GM21360 (cell line): ENCODE data around the gene B2M.
"Not testable (repeated sequence)": the region's sequence is repeated elsewhere in the genome, so short reads cannot be mapped to it uniquely, and the experiment has no call there.

ENCODE experiments used
- ATAC-seq: cut with Tn5 transposase; IDR thresholded peaks from one replicate; pipeline ENCODE4 v1.9.1; 2021; ENCODE audit warnings: mild to moderate bottlenecking, moderate library complexity; ENCODE audit not compliant: unreplicated experiment

B2M gene

GRCh38 chr15:44711096-44711742, at the start of gene B2M, which contains the start of gene PATL2:
B2M (plus strand) TSS chr15:44711517; CDS start chr15:44711547, 30 bp downstream.
PATL2 (minus strand) TSS chr15:44711323; CDS start chr15:44676490, 34,833 bp downstream.
- peak; percentile 76 for ATAC-seq

- no peak for ATAC-seq
These were observed 49.7 kb upstream of the B2M start for GRCh38 chr15:44661576-44661975.

- ATAC-seq: peak; percentile 47
These were observed 48.6 kb upstream of the B2M start for GRCh38 chr15:44662478-44663409.

DNA sequence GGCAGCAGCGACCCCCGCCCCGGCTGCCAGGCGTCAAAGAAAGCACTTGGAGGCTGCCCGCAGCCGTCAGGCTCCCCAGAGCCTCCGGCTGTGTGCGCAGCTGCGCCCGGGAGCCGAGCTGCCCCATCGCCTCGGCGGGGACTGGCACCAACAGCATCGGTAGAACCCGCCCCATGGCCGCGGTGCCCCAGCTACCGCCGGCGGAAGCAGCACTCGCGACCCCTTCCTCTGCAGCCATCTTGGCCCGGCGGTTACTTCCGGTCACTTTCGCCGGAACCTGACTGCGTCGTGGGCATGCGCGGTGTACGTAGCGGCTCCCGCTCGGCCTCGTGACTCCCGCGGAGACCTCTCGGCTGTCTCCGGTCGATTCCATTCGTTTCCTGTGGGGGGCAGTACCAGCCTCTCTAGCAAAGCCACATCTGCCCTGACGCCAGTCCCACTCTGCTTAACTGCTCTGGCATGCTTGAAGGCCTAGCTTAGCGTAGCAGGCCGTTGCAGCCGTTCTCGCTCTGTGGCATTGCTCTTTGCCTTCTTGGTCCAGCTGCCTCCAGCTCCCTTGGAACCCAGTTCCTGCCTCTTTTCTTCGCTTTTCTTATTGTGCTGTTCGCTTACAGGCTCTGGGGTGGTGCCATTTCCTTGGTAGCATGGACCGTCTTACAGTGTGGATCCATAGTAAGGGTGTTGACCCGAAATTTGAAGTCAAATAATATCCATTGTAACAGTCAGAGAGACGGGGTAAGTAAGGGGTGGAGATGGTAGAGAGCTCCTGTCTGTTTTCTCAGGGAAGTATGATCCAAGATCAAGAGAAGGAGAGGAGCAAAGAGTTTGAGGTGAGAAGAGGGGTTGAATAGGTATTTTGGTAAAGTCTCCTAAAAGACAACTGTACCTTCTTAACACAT, 47.7 kb upstream of the B2M start, which contains the start of gene SPG11:
TSS of gene SPG11 (minus strand) at position 253 of the 899 bp plus-strand sequence. CDS start at position 238, 15 bp downstream.
- ATAC-seq: peak; percentile 60

GRCh38 chr15:44666210-44667038, 44.9 kb upstream of the B2M start:
- no peak for ATAC-seq

- ATAC-seq: no peak
These were observed 44.3 kb upstream of the B2M start for GRCh38 chr15:44667039-44667360.

DNA sequence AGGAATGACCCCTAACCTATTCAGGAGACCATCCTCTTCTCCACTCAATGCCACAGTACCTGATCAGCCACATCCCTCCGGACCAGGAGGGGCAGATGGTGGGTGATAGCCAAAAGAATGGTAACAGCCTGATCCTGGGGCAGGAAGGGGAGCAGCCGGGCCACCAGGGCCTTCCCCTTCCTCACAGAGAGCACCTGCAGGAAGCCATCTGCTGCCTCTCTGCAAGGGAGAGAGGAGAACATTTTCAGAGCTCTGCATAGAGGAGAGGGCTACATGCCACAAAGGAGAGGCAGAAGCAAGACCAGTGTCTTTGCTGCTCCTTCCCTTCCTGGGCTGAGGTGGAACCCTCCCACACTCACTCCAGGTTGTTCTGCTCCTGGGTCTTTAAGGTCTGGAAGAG, 42.4 kb upstream of the B2M start:
- no peak for ATAC-seq

GRCh38 chr15:44670087-44670950, 41.0 kb upstream of the B2M start:
- no peak for ATAC-seq

DNA sequence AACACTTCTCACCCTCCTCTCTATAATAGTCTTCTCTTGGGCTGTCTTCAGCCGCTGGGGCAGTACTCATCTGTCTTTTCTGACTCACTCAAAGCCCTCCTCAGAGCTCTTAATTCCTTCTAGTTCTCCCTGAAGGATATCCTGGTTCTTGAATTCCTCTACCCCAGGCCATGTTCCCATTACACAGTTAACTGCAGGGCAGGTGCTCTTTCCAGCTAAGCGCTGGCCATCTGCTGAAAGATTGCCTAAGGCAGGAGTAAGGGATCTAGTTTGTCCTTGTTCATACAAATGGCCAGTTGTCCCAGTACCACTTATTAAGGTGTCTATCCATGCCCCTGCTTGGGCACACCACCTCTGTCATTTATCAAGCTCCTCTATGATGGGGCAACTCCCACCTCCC, 37.7 kb upstream of the B2M start:
- no peak for ATAC-seq

- no peak for ATAC-seq
These were observed 35.4 kb upstream of the B2M start for GRCh38 chr15:44675911-44676310.

DNA sequence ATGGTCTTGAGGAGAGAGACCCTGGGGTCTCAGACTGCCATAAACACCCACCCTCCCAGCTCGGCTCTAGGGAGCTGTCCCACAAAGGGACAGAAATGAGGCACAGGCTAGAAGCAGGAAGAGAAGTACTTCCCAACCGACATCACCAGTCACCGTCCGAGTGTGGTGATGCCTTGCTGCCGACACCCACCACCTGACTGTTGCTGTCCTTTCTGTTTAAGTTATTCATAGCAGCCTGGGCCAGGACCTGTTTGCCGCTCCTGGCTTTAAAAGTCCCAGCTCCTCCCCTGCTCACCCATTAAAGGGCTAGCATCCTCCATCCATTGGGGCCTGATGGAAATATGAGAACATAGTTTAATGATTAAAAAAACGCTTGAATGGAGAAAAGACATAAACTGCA, 34.6 kb upstream of the B2M start:
- no peak for ATAC-seq

- ATAC-seq: no peak
These were observed 29.1 kb upstream of the B2M start for GRCh38 chr15:44682211-44682610.

GRCh38 chr15:44682809-44683682, 28.3 kb upstream of the B2M start:
- ATAC-seq: not testable (repeated sequence)

- ATAC-seq: not testable (repeated sequence)
These were observed 22.0 kb upstream of the B2M start for GRCh38 chr15:44689318-44689717.

DNA sequence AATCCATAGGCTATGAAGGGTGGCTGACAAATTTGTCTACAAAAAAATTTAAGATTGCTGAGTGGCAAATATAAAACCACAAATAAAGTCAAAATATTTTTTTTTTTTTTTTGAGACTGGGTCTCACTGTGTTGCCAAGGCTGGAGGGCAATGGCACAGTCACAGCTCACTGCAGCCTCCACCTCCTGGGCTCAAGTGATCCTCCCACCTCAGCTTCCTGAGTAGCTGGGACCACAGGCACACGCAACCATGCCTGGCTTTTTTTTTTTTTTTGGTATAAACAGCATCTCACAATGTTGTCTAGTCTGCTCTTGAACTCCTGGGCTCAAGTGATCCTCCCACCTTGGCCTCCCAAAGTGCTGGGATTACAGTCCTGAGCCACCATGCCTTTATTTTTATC, 21.1 kb upstream of the B2M start:
- ATAC-seq: not testable (repeated sequence)

DNA sequence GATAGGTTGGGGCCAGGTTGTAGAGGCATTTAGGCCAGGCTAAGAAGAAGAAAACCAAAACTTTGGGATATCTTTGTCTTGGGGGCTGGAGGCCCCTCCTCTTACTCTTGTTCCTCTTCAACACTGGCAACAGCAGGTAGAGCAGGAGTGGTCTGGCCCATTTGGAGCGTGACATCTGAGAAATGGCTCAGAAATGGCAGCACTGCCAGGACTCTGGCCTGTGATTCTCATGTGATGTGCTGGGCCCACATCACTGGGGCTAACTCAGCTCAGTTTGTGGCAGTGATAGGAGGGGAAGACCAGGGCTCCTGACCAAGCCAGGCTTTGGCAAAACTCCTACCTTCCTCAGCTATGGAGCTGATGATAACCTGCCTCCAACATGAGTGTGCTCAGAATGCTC, 18.7 kb upstream of the B2M start:
- no peak for ATAC-seq

DNA sequence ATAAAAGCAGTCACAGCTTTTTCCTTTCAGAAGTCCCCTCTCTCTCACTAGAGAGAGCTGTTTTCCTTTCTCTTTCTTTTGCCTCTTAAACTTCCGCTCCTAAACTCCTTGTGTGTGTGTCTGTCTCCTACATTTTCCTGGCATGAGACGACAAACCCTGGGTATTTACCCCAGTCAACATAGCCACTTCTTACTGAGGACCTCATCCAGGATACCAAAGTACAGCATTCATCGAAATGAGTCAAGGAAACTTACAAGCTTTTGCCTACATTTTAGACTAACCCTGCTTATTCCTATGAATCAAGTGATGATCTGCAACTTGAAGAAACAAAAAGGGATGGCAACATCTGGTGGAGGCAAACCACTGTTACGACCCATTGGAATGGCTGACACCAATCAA, 16.9 kb upstream of the B2M start:
- no peak for ATAC-seq

DNA sequence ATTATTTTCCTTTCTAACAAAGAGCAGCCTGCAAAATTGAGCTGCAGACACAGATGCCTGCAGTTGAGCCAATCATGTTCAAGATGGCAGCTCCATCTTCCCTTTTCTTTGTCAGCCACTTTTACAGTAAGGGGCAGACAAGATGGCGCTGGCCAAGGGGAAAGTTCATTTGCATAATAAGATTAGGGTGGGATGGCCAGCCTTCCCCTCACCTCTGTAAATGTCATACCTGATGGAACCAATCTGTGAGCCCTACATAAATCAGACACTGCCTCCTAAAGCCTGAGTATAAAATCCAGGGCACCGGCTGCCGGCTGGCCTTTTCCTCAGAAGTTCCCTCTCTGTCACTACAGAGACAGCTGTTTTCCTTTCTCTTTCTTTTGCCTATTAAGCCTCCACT, 16.0 kb upstream of the B2M start:
- ATAC-seq: no peak
